ENCODE measurements around the gene SEZ6.

SEZ6 gene

DNA sequence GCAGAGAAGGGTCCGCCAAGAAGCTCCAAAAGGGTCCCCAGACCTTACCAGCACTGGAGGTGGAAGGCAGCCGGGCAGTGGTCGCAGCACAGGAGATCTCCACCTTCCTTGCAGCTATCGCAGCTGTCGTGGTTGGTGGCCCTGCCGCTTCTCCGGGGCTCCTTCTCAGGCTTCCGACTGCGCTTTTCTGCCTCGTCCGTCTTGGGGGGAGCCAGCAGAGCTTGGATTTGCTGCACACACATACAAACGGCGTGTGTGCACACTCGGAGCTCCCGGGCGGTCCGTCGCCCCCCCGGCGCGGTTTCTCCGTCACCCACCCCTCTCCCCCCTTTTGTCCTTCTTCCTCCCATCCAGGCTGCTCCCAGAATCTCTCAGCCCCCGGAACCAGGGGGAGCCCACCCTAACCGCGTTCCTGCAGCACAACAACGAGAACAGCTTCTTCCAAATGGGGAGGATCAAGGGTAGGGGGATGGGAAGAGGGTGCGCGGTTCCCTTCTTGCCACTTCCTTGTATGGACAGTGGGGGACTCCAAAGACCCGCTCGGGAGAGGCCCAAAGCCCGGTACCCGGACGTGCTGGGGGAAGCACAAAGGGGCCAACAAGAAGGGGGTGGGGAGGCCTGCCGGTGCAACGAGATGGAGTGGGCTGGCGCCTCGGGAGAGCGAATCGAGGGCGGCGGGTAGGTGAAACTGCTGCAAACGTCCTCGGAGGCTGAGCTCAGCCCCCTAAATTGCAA, 55.6 kb downstream of the SEZ6 start (continued):
- TF ChIP-seq SP3 (tag by site-specific recombination; IDR thresholded peaks at IDR 0.05): peak; percentile 47
- no peak for TF ChIP-seq ZNF692 (tag by site-specific recombination; IDR thresholded peaks at IDR 0.05)
- TF ChIP-seq ZXDB (tag by site-specific recombination; IDR thresholded peaks at IDR 0.05): no peak
- TF ChIP-seq ZNF202 (tag by site-specific recombination; IDR thresholded peaks at IDR 0.05; ENCODE audit: borderline replicate concordance): no peak
- TF ChIP-seq ZNF521 (tag by site-specific recombination; IDR thresholded peaks at IDR 0.05): no peak
- 0 out of 2 replicates have a peak, but pooled peaks have one; percentile 27 for TF ChIP-seq ZNF394 (tag by site-specific recombination; IDR thresholded peaks at IDR 0.05; ENCODE audit: borderline replicate concordance)
- TF ChIP-seq ZNF76 (tag by site-specific recombination; IDR thresholded peaks at IDR 0.05; ENCODE audit: borderline replicate concordance, low read depth): peak; percentile 59; the same call in 1 of the 2 replicates
- TF ChIP-seq PRDM10 (tag by site-specific recombination; IDR thresholded peaks at IDR 0.05): peak; percentile 98
- no peak for TF ChIP-seq ZNF701 (tag by site-specific recombination; IDR thresholded peaks at IDR 0.05)
- no peak for TF ChIP-seq ZNF529 (tag by site-specific recombination; IDR thresholded peaks at IDR 0.05; ENCODE audit: insufficient replicate concordance)
- TF ChIP-seq ZFP41 (tag by site-specific recombination; IDR thresholded peaks at IDR 0.05; ENCODE audit: borderline replicate concordance): no peak
- TF ChIP-seq ZNF510 (tag by site-specific recombination; IDR thresholded peaks at IDR 0.05; ENCODE audit: insufficient replicate concordance): no peak
- no peak for TF ChIP-seq ZBTB7A (tag by site-specific recombination; IDR thresholded peaks at IDR 0.05; ENCODE audit: low read depth)
- TF ChIP-seq, protein P1, sequence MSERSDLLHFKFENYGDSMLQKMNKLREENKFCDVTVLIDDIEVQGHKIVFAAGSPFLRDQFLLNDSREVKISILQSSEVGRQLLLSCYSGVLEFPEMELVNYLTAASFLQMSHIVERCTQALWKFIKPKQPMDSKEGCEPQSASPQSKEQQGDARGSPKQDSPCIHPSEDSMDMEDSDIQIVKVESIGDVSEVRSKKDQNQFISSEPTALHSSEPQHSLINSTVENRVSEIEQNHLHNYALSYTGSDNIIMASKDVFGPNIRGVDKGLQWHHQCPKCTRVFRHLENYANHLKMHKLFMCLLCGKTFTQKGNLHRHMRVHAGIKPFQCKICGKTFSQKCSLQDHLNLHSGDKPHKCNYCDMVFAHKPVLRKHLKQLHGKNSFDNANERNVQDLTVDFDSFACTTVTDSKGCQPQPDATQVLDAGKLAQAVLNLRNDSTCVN (tag by site-specific recombination; optimal IDR thresholded peaks at IDR 0.05): peak; percentile 41
- no peak; the same call in 1 of the 2 replicates for TF ChIP-seq ZNF629 (tag by site-specific recombination; IDR thresholded peaks at IDR 0.05)
- TF ChIP-seq ZNF600 (tag by site-specific recombination; IDR thresholded peaks at IDR 0.05): peak; percentile 81; the same call in 1 of the 2 replicates
- no peak for TF ChIP-seq KLF1 (tag by site-specific recombination; IDR thresholded peaks at IDR 0.05)
- no peak for TF ChIP-seq BCL11A (tag by site-specific recombination; IDR thresholded peaks at IDR 0.05; ENCODE audit: low read depth)
- TF ChIP-seq, protein P2, sequence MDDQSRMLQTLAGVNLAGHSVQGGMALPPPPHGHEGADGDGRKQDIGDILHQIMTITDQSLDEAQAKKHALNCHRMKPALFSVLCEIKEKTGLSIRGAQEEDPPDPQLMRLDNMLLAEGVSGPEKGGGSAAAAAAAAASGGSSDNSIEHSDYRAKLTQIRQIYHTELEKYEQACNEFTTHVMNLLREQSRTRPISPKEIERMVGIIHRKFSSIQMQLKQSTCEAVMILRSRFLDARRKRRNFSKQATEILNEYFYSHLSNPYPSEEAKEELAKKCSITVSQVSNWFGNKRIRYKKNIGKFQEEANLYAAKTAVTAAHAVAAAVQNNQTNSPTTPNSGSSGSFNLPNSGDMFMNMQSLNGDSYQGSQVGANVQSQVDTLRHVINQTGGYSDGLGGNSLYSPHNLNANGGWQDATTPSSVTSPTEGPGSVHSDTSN (CRISPR knock-in tag; IDR thresholded peaks at IDR 0.05): no peak
- TF ChIP-seq ZNF175 (tag by site-specific recombination; IDR thresholded peaks at IDR 0.05): no peak
- no peak for TF ChIP-seq ZNF514 (tag by site-specific recombination; IDR thresholded peaks at IDR 0.05)
- no peak for TF ChIP-seq TRIM28 (IDR thresholded peaks at IDR 0.05; ENCODE audit: borderline replicate concordance, low read length)
- TF ChIP-seq SCRT2 (tag by site-specific recombination; IDR thresholded peaks at IDR 0.05): no peak
- TF ChIP-seq ZNF501 (tag by site-specific recombination; IDR thresholded peaks at IDR 0.05): 0 out of 2 replicates have a peak, but pooled peaks have one; percentile 7
- TF ChIP-seq ZBTB44 (tag by site-specific recombination; IDR thresholded peaks at IDR 0.05): no peak
- no peak for TF ChIP-seq RBAK (tag by site-specific recombination; IDR thresholded peaks at IDR 0.05)
- 0 out of 2 replicates have a peak, but pooled peaks have one; percentile 31 for TF ChIP-seq KLF8 (tag by site-specific recombination; IDR thresholded peaks at IDR 0.05)
- TF ChIP-seq, protein P3, sequence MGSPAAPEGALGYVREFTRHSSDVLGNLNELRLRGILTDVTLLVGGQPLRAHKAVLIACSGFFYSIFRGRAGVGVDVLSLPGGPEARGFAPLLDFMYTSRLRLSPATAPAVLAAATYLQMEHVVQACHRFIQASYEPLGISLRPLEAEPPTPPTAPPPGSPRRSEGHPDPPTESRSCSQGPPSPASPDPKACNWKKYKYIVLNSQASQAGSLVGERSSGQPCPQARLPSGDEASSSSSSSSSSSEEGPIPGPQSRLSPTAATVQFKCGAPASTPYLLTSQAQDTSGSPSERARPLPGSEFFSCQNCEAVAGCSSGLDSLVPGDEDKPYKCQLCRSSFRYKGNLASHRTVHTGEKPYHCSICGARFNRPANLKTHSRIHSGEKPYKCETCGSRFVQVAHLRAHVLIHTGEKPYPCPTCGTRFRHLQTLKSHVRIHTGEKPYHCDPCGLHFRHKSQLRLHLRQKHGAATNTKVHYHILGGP (tag by site-specific recombination; IDR thresholded peaks at IDR 0.05): no peak
- TF ChIP-seq ZNF292 (tag by site-specific recombination; IDR thresholded peaks at IDR 0.05; ENCODE audit: borderline replicate concordance, low read depth): no peak
- no peak for TF ChIP-seq GFI1B (tag by site-specific recombination; IDR thresholded peaks at IDR 0.05)
